IPS-NIHi7 (cell line): ENCODE measurements around the gene CLEC12A.
A peak's percentile ranks its signal among the peaks of the same experiment; 100 is the strongest.
"Not testable (repeated sequence)": the region's sequence is repeated elsewhere in the genome, so short reads cannot be mapped to it uniquely, and the experiment has no call there.

ENCODE experiments used
- DNase-seq: peaks from one replicate; pipeline ENCODE4 v3.0.0; 2012; ENCODE audit warnings: mixed read lengths; ENCODE audit errors: extremely low spot score

The CLEC12A gene

GRCh38 chr12:9971181-9971580 is at the start of gene CLEC12A:
CLEC12A (plus strand) TSS chr12:9971409; CDS start chr12:9971597, 188 bp downstream.
- DNase-seq = no peak

- no peak for DNase-seq
These were observed 48.8 kb upstream of the CLEC12A start for GRCh38 chr12:9922429-9922828.

GRCh38 chr12:9925705-9926393 is 45.4 kb upstream of the CLEC12A start:
- DNase-seq = peak; percentile 60

- DNase-seq = no peak
These were observed 44.3 kb upstream of the CLEC12A start for GRCh38 chr12:9926876-9927275.

- no peak for DNase-seq
These were observed 42.6 kb upstream of the CLEC12A start for GRCh38 chr12:9928607-9929006.

- no peak for DNase-seq
These were observed 40.0 kb upstream of the CLEC12A start for GRCh38 chr12:9931245-9931644.

- DNase-seq = no peak
These were observed 38.9 kb upstream of the CLEC12A start, which contains the start of gene CLEC2A for GRCh38 chr12:9932270-9932669. CLEC2A (minus strand) TSS chr12:9932370; CDS start chr12:9932329, 41 bp downstream.

- DNase-seq = no peak
These were observed 37.3 kb upstream of the CLEC12A start for GRCh38 chr12:9933958-9934357.

GRCh38 chr12:9935026-9935425 is 36.2 kb upstream of the CLEC12A start:
- no peak for DNase-seq

GRCh38 chr12:9936591-9936990 is 34.6 kb upstream of the CLEC12A start:
- DNase-seq = no peak

GRCh38 chr12:9940375-9940774 is 30.8 kb upstream of the CLEC12A start:
- no peak for DNase-seq

GRCh38 chr12:9941838-9942237 is 29.4 kb upstream of the CLEC12A start:
- DNase-seq = no peak

- DNase-seq = no peak
These were observed 28.0 kb upstream of the CLEC12A start for GRCh38 chr12:9943240-9943639.

- no peak for DNase-seq
These were observed 26.8 kb upstream of the CLEC12A start for GRCh38 chr12:9944391-9944790.

GRCh38 chr12:9947674-9948073 is 23.5 kb upstream of the CLEC12A start:
- DNase-seq = no peak

GRCh38 chr12:9948606-9949296 is 22.5 kb upstream of the CLEC12A start:
- DNase-seq = no peak

GRCh38 chr12:9951026-9951675 is 20.1 kb upstream of the CLEC12A start:
- no peak for DNase-seq

GRCh38 chr12:9952954-9953729 is 18.1 kb upstream of the CLEC12A start:
- DNase-seq = not testable (repeated sequence)

- no peak for DNase-seq
These were observed 13.4 kb upstream of the CLEC12A start for GRCh38 chr12:9957834-9958233.

GRCh38 chr12:9960590-9960989 is 10.6 kb upstream of the CLEC12A start:
- DNase-seq = no peak

- no peak for DNase-seq
These were observed 10.1 kb upstream of the CLEC12A start for GRCh38 chr12:9961106-9961505.

GRCh38 chr12:9961901-9962300 is 9.3 kb upstream of the CLEC12A start:
- DNase-seq = no peak
